Measurements from ENCODE around the gene MBOAT2.
A peak's percentile ranks its signal among the peaks of the same experiment; 100 is the strongest.

Gene MBOAT2

DNA sequence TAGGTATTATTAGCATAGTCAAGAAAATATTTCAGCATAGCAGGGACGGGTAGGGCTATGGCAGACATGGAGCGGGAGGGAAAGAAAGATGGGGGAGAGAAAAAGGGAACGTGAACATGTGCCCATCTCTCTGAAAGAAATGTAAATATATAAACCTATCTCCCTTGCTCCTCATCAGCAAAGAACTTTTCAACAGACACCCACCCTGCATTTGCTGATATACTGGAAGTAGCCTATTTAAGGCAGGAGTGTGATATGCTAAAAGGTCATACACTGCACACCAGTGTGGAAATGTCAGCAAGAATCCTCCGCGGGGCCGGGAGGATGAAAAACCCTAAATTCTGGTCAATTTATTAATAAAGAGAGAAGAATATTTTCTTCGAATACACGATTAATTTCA, 1.7 kb downstream of the MBOAT2 start:
- no peak overlapping the region for H3K4me3 ChIP-seq (ENCODE audit: low read depth, low read length)
- in situ Hi-C loops (cut with HindIII; ENCODE audit: low sequenced_read_pairs), result no loop called here
- TF ChIP-seq, protein P1, sequence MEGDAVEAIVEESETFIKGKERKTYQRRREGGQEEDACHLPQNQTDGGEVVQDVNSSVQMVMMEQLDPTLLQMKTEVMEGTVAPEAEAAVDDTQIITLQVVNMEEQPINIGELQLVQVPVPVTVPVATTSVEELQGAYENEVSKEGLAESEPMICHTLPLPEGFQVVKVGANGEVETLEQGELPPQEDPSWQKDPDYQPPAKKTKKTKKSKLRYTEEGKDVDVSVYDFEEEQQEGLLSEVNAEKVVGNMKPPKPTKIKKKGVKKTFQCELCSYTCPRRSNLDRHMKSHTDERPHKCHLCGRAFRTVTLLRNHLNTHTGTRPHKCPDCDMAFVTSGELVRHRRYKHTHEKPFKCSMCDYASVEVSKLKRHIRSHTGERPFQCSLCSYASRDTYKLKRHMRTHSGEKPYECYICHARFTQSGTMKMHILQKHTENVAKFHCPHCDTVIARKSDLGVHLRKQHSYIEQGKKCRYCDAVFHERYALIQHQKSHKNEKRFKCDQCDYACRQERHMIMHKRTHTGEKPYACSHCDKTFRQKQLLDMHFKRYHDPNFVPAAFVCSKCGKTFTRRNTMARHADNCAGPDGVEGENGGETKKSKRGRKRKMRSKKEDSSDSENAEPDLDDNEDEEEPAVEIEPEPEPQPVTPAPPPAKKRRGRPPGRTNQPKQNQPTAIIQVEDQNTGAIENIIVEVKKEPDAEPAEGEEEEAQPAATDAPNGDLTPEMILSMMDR (IDR thresholded peaks at IDR 0.05; ENCODE audit: low read depth, low read length), result no peak
- DNase-seq (ENCODE audit: low read depth, low spot score), result no peak

DNA sequence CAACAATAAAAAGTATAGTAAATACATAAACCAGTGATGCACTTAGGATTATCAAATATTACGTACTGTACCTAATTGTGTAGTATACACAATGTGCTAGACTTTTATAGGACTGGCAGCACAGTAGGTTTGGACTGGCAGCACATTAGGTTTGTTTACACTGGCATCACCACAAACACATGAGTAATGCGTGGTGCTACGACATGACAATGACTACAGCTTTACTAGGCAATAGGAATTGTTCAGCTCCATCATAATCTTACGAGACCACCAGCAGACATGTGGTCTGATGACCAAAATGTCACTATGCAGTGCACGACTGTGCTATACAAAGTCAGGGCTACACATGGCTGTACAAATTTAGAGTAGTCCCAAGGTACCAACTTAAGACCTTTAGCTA, 2.3 kb downstream of the MBOAT2 start:
- H3K4me3 ChIP-seq (ENCODE audit: low read depth, low read length), result no peak overlapping the region
- DNase-seq (ENCODE audit: low read depth, low spot score), result peak; percentile 29
- in situ Hi-C loops (cut with HindIII; ENCODE audit: low sequenced_read_pairs), result no loop called here
- TF ChIP-seq, protein P1 (IDR thresholded peaks at IDR 0.05; ENCODE audit: low read depth, low read length), result no peak

DNA sequence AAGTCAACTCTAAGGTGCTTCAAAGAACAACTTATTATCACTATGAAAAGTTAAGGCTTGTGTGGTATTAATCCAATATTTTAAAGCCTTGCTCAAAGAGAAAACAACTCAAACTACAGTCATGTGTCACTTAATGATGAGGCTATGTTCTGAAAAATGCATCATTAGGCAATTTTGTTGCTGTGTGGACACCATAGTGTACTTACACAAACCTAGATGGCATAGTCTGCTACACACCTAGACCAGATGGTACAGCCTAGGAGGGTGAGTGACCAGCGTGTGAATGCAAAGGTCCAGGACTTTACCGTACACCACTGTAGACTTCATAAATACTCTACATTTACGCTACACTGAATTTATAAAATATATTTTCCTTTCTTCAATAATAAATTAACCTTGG, 3.0 kb downstream of the MBOAT2 start:
- TF ChIP-seq, protein P1 (IDR thresholded peaks at IDR 0.05; ENCODE audit: low read depth, low read length), result no peak
- H3K4me3 ChIP-seq (ENCODE audit: low read depth, low read length), result no peak overlapping the region
- no peak for DNase-seq (ENCODE audit: low read depth, low spot score)
- in situ Hi-C loops (cut with HindIII; ENCODE audit: low sequenced_read_pairs), result no loop called here

DNA sequence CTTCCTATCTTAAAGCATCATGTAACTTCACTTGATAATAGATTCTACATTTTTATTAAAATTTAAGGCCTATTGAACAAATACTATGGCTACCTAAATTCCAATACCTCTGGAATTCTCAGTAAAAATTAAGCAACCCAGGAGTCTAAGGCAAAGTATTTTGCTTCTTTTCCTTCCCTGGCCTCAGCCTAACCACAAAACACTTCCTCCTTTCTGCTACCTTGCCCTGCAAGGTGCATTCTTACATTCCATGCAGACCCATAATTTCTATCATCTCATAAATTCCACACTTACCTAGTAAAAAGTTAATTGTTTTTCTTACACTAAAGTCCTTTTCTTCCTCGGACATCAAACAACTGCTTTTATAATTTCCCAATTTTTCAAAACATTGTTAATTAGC, 3.7 kb downstream of the MBOAT2 start:
- TF ChIP-seq, protein P1 (IDR thresholded peaks at IDR 0.05; ENCODE audit: low read depth, low read length), result no peak
- DNase-seq (ENCODE audit: low read depth, low spot score), result no peak
- in situ Hi-C loops (cut with HindIII; ENCODE audit: low sequenced_read_pairs), result no loop called here
- H3K4me3 ChIP-seq (ENCODE audit: low read depth, low read length), result no peak overlapping the region

DNA sequence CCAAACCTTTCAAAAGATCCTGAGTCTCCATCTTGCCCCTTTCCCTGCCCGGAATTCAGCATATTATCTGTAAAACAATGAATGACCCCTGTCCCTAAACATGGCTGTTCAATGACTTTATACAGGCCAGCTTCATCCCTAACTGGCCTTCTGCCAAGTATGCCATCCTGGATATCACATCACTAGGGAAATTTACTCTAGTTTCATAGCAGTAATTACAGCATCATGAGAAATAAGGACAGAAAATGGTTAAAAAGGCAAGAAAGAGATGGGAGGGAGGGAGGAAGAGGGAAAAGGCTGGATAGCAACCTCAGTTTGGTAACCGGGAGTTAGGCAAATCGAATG, 4.4 kb downstream of the MBOAT2 start:
- DNase-seq (ENCODE audit: low read depth, low spot score), result no peak
- TF ChIP-seq, protein P1 (IDR thresholded peaks at IDR 0.05; ENCODE audit: low read depth, low read length), result no peak
- in situ Hi-C loops (cut with HindIII; ENCODE audit: low sequenced_read_pairs), result no loop called here
- H3K4me3 ChIP-seq (ENCODE audit: low read depth, low read length), result no peak overlapping the region

DNA sequence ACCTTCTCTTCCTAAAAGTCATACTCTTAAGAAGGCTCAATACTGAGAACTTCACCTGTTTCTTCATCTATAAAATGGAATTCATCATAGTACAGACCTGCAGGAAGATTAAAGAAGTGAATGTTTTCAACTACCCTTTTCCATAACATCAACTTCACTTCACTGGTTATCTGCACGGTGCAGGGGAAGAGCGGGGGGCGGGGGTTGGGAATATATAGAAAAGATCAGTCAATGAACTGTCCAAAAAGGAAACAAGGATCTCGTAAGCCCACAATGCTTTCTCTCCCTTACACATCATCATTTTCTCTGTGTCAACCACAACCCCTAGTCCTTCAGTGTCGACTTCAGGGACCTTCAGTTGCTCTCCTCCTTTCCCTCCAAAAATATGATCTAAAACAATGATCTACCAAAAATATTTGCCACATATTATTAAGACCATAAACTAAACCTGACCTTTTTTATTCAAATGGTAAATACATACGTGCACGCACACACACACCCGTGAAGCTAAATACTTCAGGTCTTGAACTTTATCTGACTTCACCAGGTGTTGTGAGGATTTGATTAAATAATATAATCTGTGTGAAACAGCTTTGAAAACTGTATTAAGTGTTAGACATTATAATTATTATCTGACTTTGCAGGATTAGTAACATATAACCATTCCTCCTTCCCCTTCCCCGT, 4.9 kb downstream of the MBOAT2 start:
- TF ChIP-seq, protein P1 (IDR thresholded peaks at IDR 0.05; ENCODE audit: low read depth, low read length), result no peak
- no peak overlapping the region for H3K4me3 ChIP-seq (ENCODE audit: low read depth, low read length)
- in situ Hi-C loops (cut with HindIII; ENCODE audit: low sequenced_read_pairs), result no loop called here
- DNase-seq (ENCODE audit: low read depth, low spot score), result no peak

Measured in astrocyte of the spinal cord (primary cell).